Right lobe of liver (tissue), 6 donors: ENCODE results near the gene KDM1B. TPM values are rescaled to one million over a fixed set of nuclear protein-coding genes. Genes with fewer than 3 reads are reported as not detected.

Source experiments
- ATAC-seq, 4 donors: fragments of 200-7000 bp; cut with Tn5 transposase; one replicate each; pipeline ENCODE4 v1.9.1; 2020; ENCODE audit warnings: mild to moderate bottlenecking in 4 of 4, moderate library complexity in 4 of 4
- DNase-seq, 3 donors: peaks; one replicate each; pipeline ENCODE4 v3.0.0-alpha.2; 2020
- H3K27ac ChIP-seq, 3 donors: fragments of 200-600 bp; one replicate each; pipeline ENCODE4 v1.8.0; 2022
- H3K27me3 ChIP-seq, 2 donors: fragments of 200-600 bp; one replicate each; pipeline ENCODE4 v1.8.0; 2022
- H3K36me3 ChIP-seq, 4 donors: fragments of 200-600 bp; sonication (generic) in 1 of 4; one replicate each; pipeline versions ENCODE4 v1.5.1 to v1.8.0; 2017 to 2022; ENCODE audit warnings: control low read depth in 1 of 4
- H3K4me1 ChIP-seq, 4 donors: fragments of 200-600 bp; sonication (generic) in 1 of 4; one replicate each; pipeline versions ENCODE4 v1.5.1 to v1.8.0; 2017 to 2022; ENCODE audit warnings: control low read depth in 1 of 4
- H3K4me3 ChIP-seq, 3 donors: fragments of 200-600 bp; one replicate each; pipeline ENCODE4 v1.8.0; 2022
- H3K9me3 ChIP-seq, 4 donors: fragments of 200-600 bp; sonication (generic) in 1 of 4; one replicate each; pipeline versions ENCODE4 v1.5.1 to v1.8.0; 2017 to 2022; ENCODE audit warnings: control low read depth in 1 of 4
- CTCF ChIP-seq, 4 donors: fragments of 200-600 bp in 3 of 4; fragments of 450-650 bp in 1 of 4; IDR thresholded peaks; one replicate each; pipeline versions ENCODE4 v1.5.1 to v1.8.0; 2016 to 2022; ENCODE audit warnings: antibody characterized with exemption in 4 of 4, mild to moderate bottlenecking in 2 of 4
- POLR2A ChIP-seq: fragments of 450-650 bp; IDR thresholded peaks from one replicate; pipeline ENCODE4 v1.6.1; 2017; ENCODE audit warnings: antibody characterized with exemption, mild to moderate bottlenecking
- WGBS: methylation state at CpG from one replicate; pipeline ENCODE4 v1.1.6; 2018; ENCODE audit warnings: low coverage, low lambda C conversion rate; ENCODE audit not compliant: insufficient coverage; ENCODE audit errors: missing lambda C conversion rate; 5-methylcytosine and 5-hydroxymethylcytosine counted together
- intact Hi-C, 2 donors: fragments of 100-400 bp; cut with DNase I; formaldehyde crosslinking; loops; one replicate each; pipeline versions ENCODE4 v1.11.2 to v1.14.1; 2022
- total RNA-seq, 6 experiments: library from RNA; depleted of rRNA in 2 of 6; stranded (reverse); fragments of >200 nt in 2 of 6; fragmentation: NEBNext Ultra II Directional in 3 of 6; extraction: Animal tissue kit (Norgen Biotek cat#: 25700) in 3 of 6; gene quantifications; one replicate each; pipeline versions ENCODE4 v1.1.0 to v1.2.4, GENCODE V29; 2016 to 2023
- donor health status: DM: no; HTN: yes; CAD: no.
- donor health status: DM: no; HTN: no; CAD: no.
- donor health status: DM: no; HTN: no; CAD: no.
- donor health status: DM: no; HTN: yes; CAD: no.
- donor health status: DM: no; HTN: yes; CAD: no.

Gene KDM1B
- total RNA-seq, 6 experiments from 2014 or later = 5.0 to 12.1 (median 9.3) TPM

DNA sequence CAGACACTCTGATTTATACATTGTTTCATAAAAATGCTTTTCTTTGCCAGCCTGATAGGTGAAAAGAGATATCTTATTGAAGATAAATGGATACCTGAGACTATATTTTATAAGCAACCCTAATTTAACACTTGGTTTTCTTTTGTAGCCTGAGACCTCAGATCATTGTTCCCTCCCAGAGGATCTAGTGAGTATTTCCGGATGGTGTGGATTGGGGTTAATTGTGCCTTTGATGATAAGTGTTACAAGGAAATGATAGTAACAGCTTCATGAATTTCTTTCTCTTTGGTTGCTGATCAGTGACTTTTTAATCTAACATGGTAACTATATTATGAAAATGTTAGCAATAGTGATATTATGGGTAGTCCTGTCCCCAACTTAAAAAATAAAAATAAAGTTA is 30.4 kb downstream of the KDM1B start:
- ATAC-seq = no peak
- H3K4me3 ChIP-seq = no peak overlapping the region
- H3K27me3 ChIP-seq = no peaks in the 10 kb centered on the region
- H3K36me3 ChIP-seq = no peaks in the 10 kb centered on the region
- no peak for DNase-seq
- intact Hi-C loops = no loop called here
- peak overlapping the region in 1 of 3 donors; percentile 15 for H3K27ac ChIP-seq
- H3K4me1 ChIP-seq = peaks cover 0 to 6% (median 0%) of the 10 kb centered on the region in 4 donors
- WGBS = 62% methylated on average over 1 of the region's 1 CpG
- no peak for TF ChIP-seq CTCF (IDR thresholded peaks at IDR 0.05)
- TF ChIP-seq POLR2A = no peak
- no peaks in the 10 kb centered on the region for H3K9me3 ChIP-seq

- ATAC-seq = peak; percentile 37 to 87 (median 74)
- Histone ChIP-seq H3K4me3 (no peak overlapping the region), H3K9me3 (no peaks in the 10 kb centered on the region), H3K4me1 (peaks cover 0 to 6% (median 0%) of the 10 kb centered on the region in 4 donors), H3K27me3 (no peaks in the 10 kb centered on the region), H3K36me3 (peaks cover 0 to under 1% (median 0%) of the 10 kb centered on the region in 4 donors), H3K27ac (peak overlapping the region in 1 of 3 donors; percentile 15)
- DNase-seq = peak in 1 of 3 donors; percentile 55
- intact Hi-C loops = no loop called here
- no peak for TF ChIP-seq CTCF (IDR thresholded peaks at IDR 0.05)
- no peak for TF ChIP-seq POLR2A
- 14% methylated on average over 1 of the region's 2 CpGs for WGBS
Observed at GRCh38 chr6:18186033-18186432, 30.8 kb downstream of the KDM1B start.

DNA sequence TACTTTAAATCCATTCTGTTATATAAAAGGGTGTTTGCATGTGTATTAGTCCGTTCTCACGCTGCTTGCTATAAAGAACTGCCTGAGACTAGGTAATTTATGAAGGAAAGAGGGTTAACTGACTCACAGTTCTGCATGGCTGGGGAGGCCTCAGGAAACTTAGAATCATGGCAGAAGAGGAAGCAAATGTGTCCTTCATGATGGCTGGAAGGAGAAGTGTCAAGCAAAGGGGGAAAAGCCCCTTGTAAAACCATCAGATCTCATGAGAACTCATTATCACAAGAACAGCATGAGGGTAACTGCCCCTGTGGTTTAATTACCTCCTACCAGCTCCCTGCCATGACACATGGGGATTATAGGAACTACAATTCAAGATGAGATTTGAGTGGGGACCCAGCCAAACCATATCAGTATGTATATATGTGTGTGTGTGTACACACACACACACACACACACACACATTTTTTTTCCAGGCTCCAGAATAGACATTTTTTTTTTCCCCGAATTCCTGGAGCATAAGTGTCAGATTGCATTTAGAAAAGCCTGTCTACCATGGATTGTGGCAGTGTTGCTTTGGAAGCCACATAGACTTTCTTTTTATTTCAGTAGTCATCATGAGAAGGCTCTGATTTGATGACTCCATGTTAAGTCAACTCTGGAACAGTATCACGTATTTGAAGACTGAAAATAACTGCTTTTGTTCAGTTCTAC is 31.5 kb downstream of the KDM1B start:
- Histone ChIP-seq H3K4me3 (no peak overlapping the region), H3K9me3 (no peaks in the 10 kb centered on the region), H3K27me3 (no peaks in the 10 kb centered on the region), H3K27ac (peak overlapping the region in 1 of 3 donors; percentile 15), H3K4me1 (peaks cover 0 to 6% (median 0%) of the 10 kb centered on the region in 4 donors), H3K36me3 (peaks cover 0 to 7% (median 0%) of the 10 kb centered on the region in 4 donors)
- DNase-seq (no peak), ATAC-seq (peak in 1 of 4 donors; percentile 26)
- WGBS = 89% methylated on average over 4 of the region's 4 CpGs
- intact Hi-C loops = no loop called here
- TF ChIP-seq CTCF (IDR thresholded peaks at IDR 0.05) = no peak
- TF ChIP-seq POLR2A = no peak

DNA sequence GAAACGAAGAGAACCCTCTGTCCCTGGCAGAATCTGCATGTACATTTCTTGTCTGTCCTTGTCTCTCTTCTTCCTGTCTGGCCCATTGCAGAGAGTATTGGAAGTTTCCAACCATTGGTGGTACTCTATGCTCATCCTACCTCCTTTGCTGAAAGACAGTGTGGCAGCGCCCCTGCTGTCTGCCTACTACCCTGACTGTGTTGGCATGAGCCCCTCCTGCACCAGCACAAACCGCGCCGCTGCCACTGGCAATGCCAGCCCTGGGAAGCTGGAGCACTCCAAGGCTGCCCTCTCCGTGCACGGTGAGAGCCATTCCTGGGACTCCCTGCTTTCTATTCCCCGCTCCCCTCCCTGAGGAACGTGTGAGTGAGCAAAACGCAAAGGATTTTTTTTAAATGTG is 32.5 kb downstream of the KDM1B start:
- intact Hi-C loops = no loop called here
- no peak for DNase-seq
- Histone ChIP-seq H3K36me3 (peaks cover 0 to 9% (median 0%) of the 10 kb centered on the region in 4 donors), H3K27me3 (no peaks in the 10 kb centered on the region), H3K9me3 (no peaks in the 10 kb centered on the region), H3K27ac (no peak overlapping the region), H3K4me3 (no peak overlapping the region), H3K4me1 (peaks cover 0 to 6% (median 0%) of the 10 kb centered on the region in 4 donors)
- no peak for TF ChIP-seq CTCF (IDR thresholded peaks at IDR 0.05)
- no peak for TF ChIP-seq POLR2A
- WGBS = 88% methylated on average over 7 of the region's 10 CpGs
- no peak for ATAC-seq
